ENCODE data around the gene PRR5L.

The PRR5L gene

GRCh38 chr11:36509694-36510593 is 213.9 kb downstream of the PRR5L start, which contains the start of gene TRAF6 (continued):
- TF ChIP-seq PRDM6 (tag by site-specific recombination; IDR thresholded peaks at IDR 0.05) (no peak), ZBTB21 (tag by site-specific recombination; IDR thresholded peaks at IDR 0.05) (no peak), ZNF549 (tag by site-specific recombination; IDR thresholded peaks at IDR 0.05) (no peak), REPIN1 (tag by site-specific recombination; IDR thresholded peaks at IDR 0.05; ENCODE audit: low read depth) (0 out of 2 replicates have a peak, but pooled peaks have one; percentile 27), TSHZ1 (tag by site-specific recombination; IDR thresholded peaks at IDR 0.05; ENCODE audit: borderline replicate concordance) (no peak), SP3 (tag by site-specific recombination; IDR thresholded peaks at IDR 0.05) (peak; percentile 75), ZNF140 (tag by site-specific recombination; IDR thresholded peaks at IDR 0.05) (no peak), ZNF677 (tag by site-specific recombination; IDR thresholded peaks at IDR 0.05) (no peak), ZNF558 (tag by site-specific recombination; IDR thresholded peaks at IDR 0.05) (no peak), INSM2 (tag by site-specific recombination; IDR thresholded peaks at IDR 0.05) (peak; percentile 38; the same call in 1 of the 2 replicates), HOXD13 (CRISPR knock-in tag; IDR thresholded peaks at IDR 0.05; ENCODE audit: borderline replicate concordance) (no peak), ZBTB6 (tag by site-specific recombination; IDR thresholded peaks at IDR 0.05) (no peak), ZNF585B (tag by site-specific recombination; IDR thresholded peaks at IDR 0.05) (no peak), SP7 (tag by site-specific recombination; IDR thresholded peaks at IDR 0.05) (peak; percentile 88), ZNF785 (tag by site-specific recombination; IDR thresholded peaks at IDR 0.05) (0 out of 2 replicates have a peak, but pooled peaks have one; percentile 61), ZNF560 (tag by site-specific recombination; IDR thresholded peaks at IDR 0.05; ENCODE audit: borderline replicate concordance) (no peak), ZNF621 (tag by site-specific recombination; IDR thresholded peaks at IDR 0.05) (no peak), ZNF394 (tag by site-specific recombination; IDR thresholded peaks at IDR 0.05; ENCODE audit: borderline replicate concordance) (peak; percentile 70; the same call in 1 of the 2 replicates), ZNF664 (tag by site-specific recombination; IDR thresholded peaks at IDR 0.05) (no peak), ZNF510 (tag by site-specific recombination; IDR thresholded peaks at IDR 0.05; ENCODE audit: insufficient replicate concordance) (peak; percentile 8), ZNF16 (tag by site-specific recombination; IDR thresholded peaks at IDR 0.05; ENCODE audit: low read depth) (no peak), ZNF223 (tag by site-specific recombination; IDR thresholded peaks at IDR 0.05) (no peak), YY2 (tag by site-specific recombination; IDR thresholded peaks at IDR 0.05) (no peak), ZNF692 (tag by site-specific recombination; IDR thresholded peaks at IDR 0.05) (peak; percentile 81), ZNF404 (tag by site-specific recombination; IDR thresholded peaks at IDR 0.05) (no peak), SCRT1 (tag by site-specific recombination; IDR thresholded peaks at IDR 0.05; ENCODE audit: borderline replicate concordance) (no peak), ZNF138 (tag by site-specific recombination; IDR thresholded peaks at IDR 0.05; ENCODE audit: borderline replicate concordance) (no peak), FEZF1 (tag by site-specific recombination; IDR thresholded peaks at IDR 0.05) (no peak), KLF9 (tag by site-specific recombination; IDR thresholded peaks at IDR 0.05; ENCODE audit: low read depth) (peak; percentile 82)

Data from HEK293 (cell line).